HK-2 (cell line): ENCODE data around the gene HLA-DRA.

Experiments
- DNase-seq: peaks from one replicate; pipeline ENCODE4 v3.0.0-alpha.2; 2018; ENCODE audit not compliant: unreplicated experiment

Gene HLA-DRA

DNA sequence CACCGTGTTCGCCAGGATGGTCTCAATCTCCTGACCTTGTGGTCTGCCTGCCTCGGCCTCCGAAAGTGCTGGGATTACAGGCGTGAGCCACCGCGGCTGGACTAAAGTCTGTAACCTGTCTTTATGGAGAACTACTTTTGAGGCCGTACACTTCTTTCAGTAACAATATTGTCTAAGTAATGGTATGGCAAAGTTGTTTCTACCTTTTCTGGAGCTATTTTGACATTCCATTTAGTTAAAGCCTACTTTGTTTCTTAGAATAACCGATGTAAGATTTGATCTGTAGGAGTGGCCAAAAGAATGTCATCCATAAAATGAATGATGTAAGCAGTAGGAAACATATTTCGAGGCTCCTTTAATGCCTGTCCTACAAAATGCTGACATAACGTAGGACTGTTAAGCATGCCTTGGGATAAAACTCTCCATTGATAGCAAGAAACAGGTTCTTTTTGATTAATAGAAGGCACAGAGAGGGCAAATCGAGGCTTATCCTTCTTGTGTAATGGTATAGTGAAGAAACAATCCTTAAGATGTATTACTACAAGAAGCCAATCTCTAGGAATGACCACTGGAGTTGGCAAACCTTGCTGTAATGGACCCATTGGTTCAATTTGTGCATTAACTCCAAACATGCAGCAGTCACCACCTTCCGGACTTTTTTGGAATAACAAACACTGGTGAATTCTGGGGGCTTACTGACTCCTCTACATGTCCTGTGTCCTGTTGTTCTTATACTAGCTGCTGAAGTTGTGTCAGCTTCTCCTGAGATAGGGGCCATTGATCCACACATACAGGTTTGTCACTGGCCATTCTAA is 35.9 kb downstream of the HLA-DRA start:
- DNase-seq: no peak

DNA sequence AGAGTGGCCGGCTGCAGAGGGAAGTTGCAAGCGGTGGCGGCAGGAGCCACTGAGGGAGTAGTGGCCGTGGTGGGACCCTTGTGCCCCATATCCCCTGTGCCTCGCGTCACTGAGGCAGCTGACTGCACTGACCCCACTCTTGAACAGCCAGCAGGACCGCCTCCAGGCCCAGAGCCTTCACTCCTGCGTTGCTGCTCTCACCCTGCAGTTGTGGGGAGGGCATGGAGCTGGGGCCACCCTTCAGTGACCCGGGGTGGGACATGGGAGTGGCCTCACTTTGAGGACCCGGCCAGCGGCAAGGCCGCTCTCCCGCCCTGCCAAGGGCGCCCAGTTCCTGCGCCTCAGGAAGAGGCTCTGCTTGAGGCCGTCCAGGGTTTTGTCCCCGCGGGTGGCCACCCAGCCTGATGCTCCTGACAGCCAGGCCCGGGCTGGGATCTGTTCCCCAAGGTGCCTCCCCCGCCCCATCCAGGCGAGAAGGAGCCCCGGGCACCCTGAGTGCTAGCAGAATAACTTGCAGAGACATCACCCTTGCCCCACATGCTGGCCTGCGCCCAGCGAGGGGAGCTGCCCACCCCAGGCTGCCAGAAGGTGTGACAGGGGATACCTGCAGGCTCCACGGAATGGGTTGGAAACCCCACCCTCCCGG is 44.4 kb downstream of the HLA-DRA start:
- no peak for DNase-seq

DNA sequence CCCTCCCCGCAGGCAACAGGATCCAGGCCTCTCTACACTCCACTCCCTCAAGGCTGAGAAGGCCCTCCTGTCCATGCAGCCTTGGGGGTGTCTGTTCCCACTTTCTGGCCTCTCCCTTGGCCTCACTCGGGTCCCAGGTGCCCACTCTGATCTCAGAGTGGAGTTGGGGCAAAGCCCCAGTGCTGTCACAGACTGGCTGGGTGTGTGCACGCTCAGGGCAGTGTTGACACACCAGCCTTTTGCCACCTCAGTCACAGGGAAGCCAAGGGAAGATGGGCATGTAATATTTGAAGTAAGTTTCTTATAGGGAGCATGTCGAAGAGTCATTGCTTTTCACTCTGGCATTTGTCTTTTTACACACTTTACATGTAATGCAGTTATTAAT is 44.9 kb downstream of the HLA-DRA start:
- no peak for DNase-seq

DNA sequence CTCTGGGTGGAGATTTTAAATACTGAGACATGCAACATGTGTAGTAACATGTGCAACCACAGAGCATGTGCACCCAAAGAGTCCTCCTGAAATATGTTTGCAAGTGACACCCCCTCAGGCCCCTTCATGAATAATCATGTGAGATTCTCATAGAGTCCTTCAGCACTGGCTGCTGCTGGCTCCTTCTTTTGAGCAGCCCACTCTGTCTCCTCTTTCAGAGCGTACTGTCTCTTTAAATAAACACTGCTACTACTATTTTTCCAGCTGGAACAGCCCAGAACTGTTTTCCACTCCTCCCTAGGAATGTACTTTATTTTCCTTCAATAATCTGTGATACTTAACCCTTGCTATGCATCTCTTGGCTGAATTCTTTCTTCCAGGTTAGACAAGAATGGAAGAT is 48.4 kb downstream of the HLA-DRA start:
- no peak for DNase-seq

DNA sequence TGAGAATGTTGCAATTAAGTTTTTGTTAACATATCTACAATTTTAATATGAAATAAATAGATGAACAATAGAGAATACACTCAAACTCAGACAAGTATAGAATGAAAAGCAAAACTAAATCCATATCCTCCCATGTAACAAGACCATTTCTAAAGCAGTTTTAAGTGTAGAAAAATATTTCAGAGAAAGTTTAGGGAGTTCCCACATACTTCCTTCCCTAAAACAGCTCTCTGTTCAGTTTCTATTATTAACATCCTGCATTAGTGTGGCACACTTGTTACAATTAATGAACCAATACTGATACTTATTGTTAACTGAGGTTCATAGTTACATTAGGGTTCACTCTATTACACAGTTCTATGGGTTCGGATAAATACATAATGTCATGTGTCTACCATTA is 52.0 kb downstream of the HLA-DRA start:
- DNase-seq: no peak

DNA sequence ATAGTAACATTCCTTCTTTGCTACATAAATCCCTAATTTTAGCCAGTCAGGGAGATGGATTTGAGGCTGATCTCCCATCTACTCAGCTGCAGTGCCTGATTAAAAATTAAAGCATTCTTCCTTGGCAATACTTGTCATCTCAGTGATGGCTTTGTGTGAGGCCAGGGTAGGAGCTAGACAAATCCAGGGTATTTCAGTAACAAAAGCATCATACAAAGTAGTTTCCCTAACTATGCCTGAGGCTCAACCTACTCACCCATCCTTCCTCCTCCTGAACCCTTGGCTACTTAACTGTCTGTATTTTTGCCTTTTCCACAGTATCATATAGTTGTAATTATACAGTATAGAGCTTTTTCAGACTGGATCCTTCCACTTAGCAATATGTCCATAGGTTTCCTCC is 52.7 kb downstream of the HLA-DRA start:
- DNase-seq: no peak
